ENCODE data around the gene DISC1.

Gene DISC1

GRCh38 chr1:231865331-231865730 lies 238.7 kb downstream of the DISC1 start:
- Histone ChIP-seq H3K36me3 (replicated peaks; ENCODE audit: low read depth, low read length) (no peaks in the 10 kb centered on the region), H3K4me2 (ENCODE audit: low read length) (no peak overlapping the region), H3K9ac (ENCODE audit: low read length) (no peak overlapping the region), H3K9me3 (ENCODE audit: insufficient read depth, low read length) (no peaks in the 10 kb centered on the region), H3K27ac (ENCODE audit: low read length) (no peak overlapping the region), H3K27me3 (ENCODE audit: low read depth, low read length) (0 out of 2 replicates have a peak, but pooled peaks cover 16% of the 10 kb centered on the region), H3K4me1 (ENCODE audit: low read length) (peaks cover 13% of the 10 kb centered on the region), H3K4me3 (ENCODE audit: low read length) (no peak overlapping the region), H4K20me1 (ENCODE audit: insufficient read depth, low read length) (no peaks in the 10 kb centered on the region), H3K79me2 (ENCODE audit: low read length) (no peaks in the 10 kb centered on the region), H2AFZ (ENCODE audit: low read depth, low read length) (no peak overlapping the region)
- TF ChIP-seq EZH2phosphoT487 (IDR thresholded peaks at IDR 0.05; ENCODE audit: low read depth): no peak
- TF ChIP-seq CTCF (IDR thresholded peaks at IDR 0.05; ENCODE audit: low read depth, low read length): no peak

- H3K4me2 ChIP-seq (ENCODE audit: low read length): no peak overlapping the region
- peak; percentile 97 for TF ChIP-seq CTCF (IDR thresholded peaks at IDR 0.05; ENCODE audit: low read depth, low read length)
- no peak for TF ChIP-seq EZH2phosphoT487 (IDR thresholded peaks at IDR 0.05; ENCODE audit: low read depth)
- no peaks in the 10 kb centered on the region for H3K9me3 ChIP-seq (ENCODE audit: insufficient read depth, low read length)
- no peak overlapping the region for H2AFZ ChIP-seq (ENCODE audit: low read depth, low read length)
- 0 out of 2 replicates have a peak, but pooled peaks cover 11% of the 10 kb centered on the region for H3K27me3 ChIP-seq (ENCODE audit: low read depth, low read length)
- H3K9ac ChIP-seq (ENCODE audit: low read length): no peak overlapping the region
- H3K4me1 ChIP-seq (ENCODE audit: low read length): peaks cover 13% of the 10 kb centered on the region
- H3K79me2 ChIP-seq (ENCODE audit: low read length): no peaks in the 10 kb centered on the region
- H3K4me3 ChIP-seq (ENCODE audit: low read length): no peak overlapping the region
- no peaks in the 10 kb centered on the region for H3K36me3 ChIP-seq (replicated peaks; ENCODE audit: low read depth, low read length)
- H3K27ac ChIP-seq (ENCODE audit: low read length): no peak overlapping the region
- H4K20me1 ChIP-seq (ENCODE audit: insufficient read depth, low read length): no peaks in the 10 kb centered on the region
These were observed 240.1 kb downstream of the DISC1 start for GRCh38 chr1:231866392-231867331.

- H3K36me3 ChIP-seq (replicated peaks; ENCODE audit: low read depth, low read length): no peaks in the 10 kb centered on the region
- H3K27me3 ChIP-seq (ENCODE audit: low read depth, low read length): 0 out of 2 replicates have a peak, but pooled peaks cover 5% of the 10 kb centered on the region
- no peak overlapping the region for H2AFZ ChIP-seq (ENCODE audit: low read depth, low read length)
- H3K79me2 ChIP-seq (ENCODE audit: low read length): no peaks in the 10 kb centered on the region
- TF ChIP-seq EZH2phosphoT487 (IDR thresholded peaks at IDR 0.05; ENCODE audit: low read depth) (no peak), CTCF (IDR thresholded peaks at IDR 0.05; ENCODE audit: low read depth, low read length) (no peak)
- peaks cover 13% of the 10 kb centered on the region for H3K4me1 ChIP-seq (ENCODE audit: low read length)
- no peaks in the 10 kb centered on the region for H4K20me1 ChIP-seq (ENCODE audit: insufficient read depth, low read length)
- H3K27ac ChIP-seq (ENCODE audit: low read length): no peak overlapping the region
- H3K4me3 ChIP-seq (ENCODE audit: low read length): no peak overlapping the region
- no peak overlapping the region for H3K4me2 ChIP-seq (ENCODE audit: low read length)
- H3K9me3 ChIP-seq (ENCODE audit: insufficient read depth, low read length): no peaks in the 10 kb centered on the region
- H3K9ac ChIP-seq (ENCODE audit: low read length): no peak overlapping the region
These were observed 241.0 kb downstream of the DISC1 start for GRCh38 chr1:231867607-231868006.

- peak overlapping the region; percentile 75; the same call in 1 of the 2 replicates for H2AFZ ChIP-seq (ENCODE audit: low read depth, low read length)
- H3K4me1 ChIP-seq (ENCODE audit: low read length): peaks cover 13% of the 10 kb centered on the region
- no peak overlapping the region for H3K27ac ChIP-seq (ENCODE audit: low read length)
- H3K36me3 ChIP-seq (replicated peaks; ENCODE audit: low read depth, low read length): no peaks in the 10 kb centered on the region
- no peak overlapping the region for H3K4me3 ChIP-seq (ENCODE audit: low read length)
- H4K20me1 ChIP-seq (ENCODE audit: insufficient read depth, low read length): no peaks in the 10 kb centered on the region
- H3K9me3 ChIP-seq (ENCODE audit: insufficient read depth, low read length): no peaks in the 10 kb centered on the region
- no peaks in the 10 kb centered on the region for H3K79me2 ChIP-seq (ENCODE audit: low read length)
- TF ChIP-seq EZH2phosphoT487 (IDR thresholded peaks at IDR 0.05; ENCODE audit: low read depth): no peak
- no peak for TF ChIP-seq CTCF (IDR thresholded peaks at IDR 0.05; ENCODE audit: low read depth, low read length)
- H3K9ac ChIP-seq (ENCODE audit: low read length): no peak overlapping the region
- H3K4me2 ChIP-seq (ENCODE audit: low read length): peak overlapping the region; percentile 12
- H3K27me3 ChIP-seq (ENCODE audit: low read depth, low read length): 0 out of 2 replicates have a peak, but pooled peaks cover 5% of the 10 kb centered on the region
These were observed 242.8 kb downstream of the DISC1 start for GRCh38 chr1:231869364-231869763.
